Panc1 (cell line): Measurements from ENCODE around the gene CREB5.

ENCODE experiments used
- CTCF ChIP-seq: fragments of 450-650 bp; IDR thresholded peaks from 2 replicates; pipeline ENCODE4 v1.5.1; 2017; ENCODE audit warnings: mild to moderate bottlenecking
- POLR2AphosphoS5 ChIP-seq: IDR thresholded peaks from 2 replicates; pipeline ENCODE4 v1.6.1; 2012; ENCODE audit warnings: mild to moderate bottlenecking, low read depth, low read length, moderate library complexity
- SIN3A ChIP-seq: IDR thresholded peaks from 2 replicates; pipeline ENCODE4 v1.6.1; 2012; ENCODE audit warnings: low read depth, mild to moderate bottlenecking, low read length, moderate library complexity, borderline replicate concordance; ENCODE audit not compliant: insufficient read depth
- TCF7L2 ChIP-seq: IDR thresholded peaks from 2 replicates; pipeline ENCODE4 v1.6.1; 2011; ENCODE audit warnings: mild to moderate bottlenecking, low read depth, low read length, inconsistent platforms

DNA sequence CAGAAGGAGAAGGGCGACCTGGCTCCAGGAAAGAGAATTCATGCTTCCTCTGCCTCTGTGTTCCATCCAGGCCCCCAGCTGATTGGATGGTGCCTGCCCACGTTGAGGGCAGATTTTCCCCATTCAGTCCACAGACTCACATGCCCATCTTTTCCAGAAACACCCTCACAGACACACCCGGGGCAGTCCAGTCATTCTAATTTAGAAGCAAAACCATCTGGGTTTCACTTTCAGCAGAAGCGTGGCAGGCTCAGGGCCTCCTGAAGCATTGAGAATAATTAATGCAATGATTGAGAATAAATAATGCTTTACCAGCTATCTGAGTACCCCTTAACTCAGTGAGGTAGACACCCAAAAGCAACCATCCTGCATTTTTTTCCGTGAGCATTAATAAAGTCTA lies 30.2 kb upstream of the CREB5 start:
- no peak for TF ChIP-seq CTCF
- TF ChIP-seq SIN3A = no peak
- TF ChIP-seq TCF7L2 = no peak
- no peak for TF ChIP-seq POLR2AphosphoS5
